NCI-H2227 (cell line): ENCODE data around the gene CAMK1D.

ENCODE experiments used
- DNase-seq: peaks from one replicate; lab custom pipeline; 2025; ENCODE audit not compliant: unreplicated experiment; lab: John Stamatoyannopoulos, UW

The CAMK1D gene

DNA sequence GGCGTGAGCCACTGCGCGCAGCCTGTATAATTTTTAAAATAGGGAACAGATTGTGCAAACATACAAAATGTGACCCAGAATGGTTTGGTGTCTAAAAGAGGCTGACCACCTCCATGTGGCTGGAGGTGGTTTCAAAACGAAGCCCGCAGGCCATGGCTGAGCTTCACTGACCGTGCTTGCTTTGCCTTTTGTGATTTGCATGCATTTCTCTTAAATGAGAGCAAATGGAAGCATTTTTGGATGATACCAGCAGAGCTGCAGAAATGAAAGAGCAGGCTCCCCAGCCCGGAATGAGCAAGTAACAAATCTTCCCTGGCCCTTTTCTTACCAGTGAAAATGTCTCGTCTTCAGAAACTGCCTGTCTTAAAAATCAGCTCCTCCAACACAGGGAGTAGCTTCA, 239.9 kb downstream of the CAMK1D start:
- no peak for DNase-seq

GRCh38 chr10:12589791-12590190, 240.4 kb downstream of the CAMK1D start:
- DNase-seq = no peak

DNA sequence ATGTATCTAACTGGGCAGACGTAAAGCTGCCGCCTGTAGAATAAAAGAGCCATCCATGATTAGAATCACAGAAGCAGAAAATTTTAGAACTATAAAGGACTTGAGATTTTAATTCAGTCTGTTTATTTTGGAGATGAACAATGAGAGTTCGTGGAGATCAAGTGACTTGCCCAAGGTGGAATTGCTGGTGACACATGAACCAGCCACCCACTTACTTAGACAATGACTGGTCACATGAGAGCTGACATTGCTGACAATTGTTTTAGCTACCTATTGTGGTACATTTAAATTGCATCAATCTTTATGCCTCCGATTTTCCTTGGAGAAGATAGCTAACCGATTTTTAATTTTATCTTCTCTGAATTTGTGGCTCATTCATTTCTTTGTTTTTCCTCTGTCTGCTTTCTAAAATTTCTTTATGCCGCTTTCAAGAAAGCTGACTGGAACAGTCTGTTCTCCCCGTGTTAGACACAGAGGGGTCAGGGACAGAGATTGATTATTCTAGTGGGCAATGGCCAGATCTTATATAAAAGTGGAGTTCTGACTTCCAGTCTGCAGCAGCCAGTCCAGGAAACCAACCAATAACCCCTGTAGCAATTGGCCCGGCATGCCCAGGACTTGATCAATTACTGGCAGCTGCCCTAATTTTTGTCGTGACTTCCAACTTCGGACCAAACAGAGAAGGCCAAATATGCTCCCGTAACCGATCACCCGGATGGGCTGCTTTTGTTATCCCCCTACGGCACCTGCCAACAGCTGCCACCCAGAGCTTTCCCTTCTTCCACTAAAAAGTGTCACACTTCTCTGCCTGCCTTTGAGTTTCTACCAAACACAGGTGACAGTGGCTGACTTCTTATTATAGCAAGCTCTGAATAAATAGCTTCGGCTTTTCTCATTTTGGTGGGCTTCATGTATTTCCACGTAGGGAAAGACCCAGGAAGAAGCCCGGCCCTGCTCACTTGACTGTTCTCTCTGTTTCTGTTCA, 241.6 kb downstream of the CAMK1D start:
- DNase-seq = no peak

DNA sequence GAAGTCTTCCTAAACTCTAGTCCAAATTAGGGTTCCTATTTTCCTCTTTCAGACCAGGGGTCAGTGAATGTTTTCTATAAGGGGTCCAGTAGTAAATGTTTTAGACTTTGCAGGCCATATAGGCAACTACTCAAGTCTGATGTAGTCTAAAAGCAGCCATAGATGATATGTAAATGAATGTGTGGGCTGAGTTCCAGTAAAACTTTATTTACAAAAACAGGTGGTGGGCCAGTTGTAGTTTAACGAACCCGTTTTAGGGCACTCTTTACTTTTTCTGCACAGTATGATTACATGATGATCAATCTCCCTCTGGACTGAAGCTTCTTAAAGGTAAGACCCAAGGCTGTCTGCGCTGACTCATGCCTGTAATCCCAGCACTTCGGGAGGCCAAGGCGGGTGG, 243.6 kb downstream of the CAMK1D start:
- no peak for DNase-seq

- DNase-seq = no peak
Measured at GRCh38 chr10:12594448-12594944, 245.1 kb downstream of the CAMK1D start.

DNA sequence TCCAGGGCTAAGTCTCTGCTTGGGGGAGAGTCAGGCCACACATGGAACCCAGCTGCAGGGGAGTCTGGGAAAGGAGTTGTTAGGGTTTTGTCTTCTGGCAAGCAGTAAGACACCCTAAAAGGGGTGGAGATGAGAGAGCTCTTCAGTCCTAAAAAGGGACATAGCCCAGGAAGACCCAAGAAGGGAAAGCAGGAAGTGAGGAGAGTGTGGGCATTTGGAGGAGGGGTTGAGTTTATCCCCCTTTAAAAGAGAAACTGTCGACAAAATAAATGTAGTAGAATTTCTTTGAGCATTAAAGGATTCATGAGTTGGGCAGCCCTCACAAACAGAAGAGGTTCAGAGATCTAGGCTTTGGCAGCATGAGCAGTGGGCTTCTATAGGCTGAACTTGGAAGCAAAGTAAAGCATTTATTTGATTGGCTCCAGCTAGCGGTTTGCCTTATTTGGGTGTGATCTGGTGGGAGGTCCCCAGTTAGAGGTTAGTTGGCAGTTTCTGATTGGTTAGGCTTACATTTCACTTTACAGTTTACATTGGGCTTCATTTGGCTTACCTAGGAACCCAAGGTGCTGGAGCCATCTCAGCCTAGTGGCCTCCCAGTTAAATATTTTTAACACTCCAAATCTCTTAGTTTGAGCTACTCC, 246.7 kb downstream of the CAMK1D start:
- no peak for DNase-seq

DNA sequence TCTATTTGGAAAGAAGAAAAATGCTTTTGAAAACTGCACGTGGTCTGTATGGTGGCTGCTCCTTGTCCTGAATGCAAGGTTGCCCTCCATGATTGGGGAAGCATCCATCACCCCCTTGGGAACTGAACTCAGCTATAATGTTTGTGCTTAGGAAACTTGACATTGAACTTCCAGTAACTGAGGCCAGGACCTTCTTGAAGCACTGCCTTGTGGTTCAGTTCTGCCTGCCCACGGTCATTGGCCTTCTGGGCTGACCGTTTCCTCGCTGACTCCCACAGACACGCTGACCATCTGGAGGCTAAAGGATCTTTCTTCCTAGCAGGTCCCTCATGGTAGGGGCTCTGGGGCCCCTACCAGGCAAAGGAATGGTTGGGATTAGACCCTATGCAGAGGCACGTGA, 247.8 kb downstream of the CAMK1D start:
- DNase-seq = no peak

DNA sequence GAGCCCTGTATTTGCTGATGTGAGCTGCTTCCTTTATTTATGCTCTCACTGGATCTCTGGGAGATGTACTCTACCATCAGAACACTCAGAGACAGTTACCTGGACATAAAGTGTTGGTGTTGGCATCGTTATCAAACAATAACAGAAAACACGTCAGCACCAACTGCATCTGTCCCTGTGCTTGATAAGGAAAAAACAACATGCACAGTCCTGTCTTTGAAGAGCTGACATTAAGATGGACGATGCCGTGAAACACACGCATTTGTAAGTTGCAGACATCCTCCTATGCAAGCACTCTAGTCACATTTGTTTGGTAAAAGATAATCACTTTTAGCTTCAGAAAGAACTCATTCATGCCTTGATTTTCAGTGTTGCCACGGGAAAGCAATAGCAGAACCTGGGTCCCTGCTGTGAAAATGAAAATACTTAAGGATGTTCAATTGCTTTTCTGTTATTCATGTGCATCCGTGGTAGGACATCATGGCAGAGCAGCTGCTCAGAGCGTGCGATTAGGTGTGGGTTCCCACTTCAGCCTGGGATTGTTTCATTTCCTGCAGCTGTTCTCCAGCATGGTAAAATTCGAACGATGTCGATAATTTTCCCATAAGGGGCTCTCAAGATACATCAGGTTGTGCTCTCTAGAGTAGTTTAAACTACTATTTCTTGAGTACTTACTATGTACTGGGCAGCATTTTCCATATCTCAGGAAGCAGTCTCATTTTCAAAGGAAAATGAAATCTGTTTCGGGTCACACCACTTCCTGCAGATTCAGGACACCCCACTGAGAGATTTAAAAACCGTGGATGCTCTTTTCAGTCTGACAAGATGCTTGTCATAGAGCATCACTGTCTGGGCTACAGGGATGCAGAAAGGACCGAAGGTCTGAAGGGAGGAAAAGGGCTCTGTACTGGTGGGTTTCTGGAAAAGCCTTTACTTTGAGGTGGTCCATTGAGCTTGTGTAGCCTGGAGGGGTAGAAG, 248.7 kb downstream of the CAMK1D start:
- peak; percentile 59 for DNase-seq

- DNase-seq = no peak
Measured at GRCh38 chr10:12600652-12601051, 251.3 kb downstream of the CAMK1D start.

- DNase-seq = no peak
Measured at GRCh38 chr10:12602521-12602920, 253.2 kb downstream of the CAMK1D start.

DNA sequence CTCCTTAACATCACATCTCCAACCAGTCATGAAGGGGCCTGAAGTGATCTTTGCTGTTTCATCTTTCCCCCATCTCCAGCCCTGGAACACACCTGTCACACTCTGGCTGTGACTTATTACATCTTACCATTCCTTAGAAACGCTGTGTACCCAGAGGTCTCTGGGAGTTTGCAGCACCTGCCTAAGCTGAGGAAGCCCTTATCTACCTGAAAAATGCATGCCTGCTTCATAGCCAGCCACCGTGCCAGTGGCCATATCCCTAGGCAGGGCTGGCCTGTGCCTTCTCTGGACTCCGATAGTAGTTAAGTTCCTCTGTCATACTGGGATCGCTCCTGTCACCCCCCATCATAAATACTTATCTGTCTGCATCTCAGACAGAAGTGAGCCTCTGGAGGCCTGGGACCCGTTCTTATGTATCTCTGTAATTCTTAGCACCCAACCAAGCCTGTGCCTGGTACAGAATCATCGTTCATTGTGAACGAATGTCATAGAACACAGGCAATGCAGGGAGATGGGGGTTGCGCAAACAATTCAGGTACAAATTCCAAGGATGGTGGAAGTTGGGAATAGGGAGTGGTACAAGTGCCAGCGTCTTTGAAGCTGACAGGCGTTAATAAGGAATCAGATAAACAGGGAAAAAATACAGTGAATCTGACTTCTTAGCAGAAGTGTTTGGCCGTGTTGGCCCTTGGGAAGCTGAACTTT, 254.6 kb downstream of the CAMK1D start:
- DNase-seq = no peak

- DNase-seq = no peak
Measured at GRCh38 chr10:12605580-12606405, 256.4 kb downstream of the CAMK1D start.

DNA sequence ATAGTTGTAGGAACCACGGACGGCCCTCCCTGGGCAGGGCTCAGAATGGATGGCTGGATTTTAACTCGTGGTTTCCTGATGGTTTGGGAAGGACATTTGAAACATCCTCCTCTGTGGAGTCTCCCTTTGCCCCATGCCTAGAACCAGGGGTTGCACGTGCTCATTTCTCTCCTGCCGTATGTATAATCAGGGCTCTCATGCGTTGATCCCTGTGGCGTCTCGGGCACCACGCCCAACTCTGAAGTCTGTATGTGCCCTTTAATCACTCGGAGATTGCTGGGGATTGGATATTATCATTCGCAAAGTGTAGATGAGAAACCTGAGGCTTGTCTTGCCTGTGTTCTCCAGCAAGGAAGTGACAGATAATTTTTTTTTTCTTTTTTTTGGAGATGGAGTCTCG, 257.1 kb downstream of the CAMK1D start:
- no peak for DNase-seq

DNA sequence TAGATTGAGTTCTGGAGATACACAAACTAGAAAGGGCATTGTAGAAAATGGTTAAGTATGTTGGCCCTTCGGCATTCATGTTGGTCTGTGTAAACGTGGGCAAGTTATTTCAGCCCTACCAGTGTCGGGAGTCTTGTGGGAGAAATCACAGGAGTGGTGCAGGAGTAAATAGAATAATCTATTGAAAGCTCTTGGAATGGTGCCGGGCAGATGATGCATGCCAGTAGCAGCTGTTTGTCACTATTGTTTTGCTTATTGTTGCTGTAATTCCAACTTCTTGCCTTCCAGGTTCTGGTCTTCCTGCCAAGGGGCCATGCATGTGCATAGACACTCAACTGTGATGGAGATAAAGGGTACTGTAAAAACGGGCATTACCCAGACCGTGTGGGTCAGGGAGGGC, 259.4 kb downstream of the CAMK1D start:
- DNase-seq = no peak

DNA sequence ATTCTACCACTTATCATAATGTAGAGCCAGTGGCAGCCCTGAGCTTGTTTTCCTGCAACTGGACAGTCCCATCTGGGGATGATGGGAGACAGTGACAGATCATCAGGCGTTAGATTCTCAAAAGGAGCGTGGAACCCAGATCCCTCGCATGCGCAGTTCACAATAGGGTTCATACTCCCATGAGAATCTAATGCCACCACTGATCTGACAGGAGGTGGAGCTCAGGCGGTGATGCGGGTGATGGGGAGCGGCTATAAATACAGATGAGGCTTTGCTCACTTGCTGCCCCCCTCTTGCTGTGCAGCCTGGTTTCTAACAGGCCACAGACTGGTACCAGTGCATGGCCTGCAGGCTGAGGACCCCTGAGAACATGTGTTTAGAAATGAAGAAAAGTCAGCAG, 260.1 kb downstream of the CAMK1D start:
- no peak for DNase-seq

DNA sequence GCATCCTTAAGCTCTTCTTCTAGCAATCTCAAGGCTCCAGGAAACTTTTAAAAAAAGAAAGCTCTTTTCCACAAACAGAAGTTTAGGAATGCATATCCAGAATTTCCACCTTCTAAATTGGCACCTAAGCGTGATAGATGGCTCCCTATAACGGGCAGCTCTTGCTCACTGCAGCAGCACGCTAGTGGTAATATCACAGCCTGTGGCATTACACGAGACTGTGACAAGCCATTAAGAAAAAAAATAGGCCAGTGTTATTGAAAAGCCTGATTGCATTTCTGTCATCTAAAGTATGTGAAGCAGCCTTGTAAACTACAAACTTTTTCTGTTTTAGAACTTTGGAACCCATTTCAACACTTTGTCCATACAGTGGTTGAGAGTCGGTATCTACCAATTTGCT, 263.8 kb downstream of the CAMK1D start:
- no peak for DNase-seq

- no peak for DNase-seq
Measured at GRCh38 chr10:12614177-12614995, 265.0 kb downstream of the CAMK1D start.

DNA sequence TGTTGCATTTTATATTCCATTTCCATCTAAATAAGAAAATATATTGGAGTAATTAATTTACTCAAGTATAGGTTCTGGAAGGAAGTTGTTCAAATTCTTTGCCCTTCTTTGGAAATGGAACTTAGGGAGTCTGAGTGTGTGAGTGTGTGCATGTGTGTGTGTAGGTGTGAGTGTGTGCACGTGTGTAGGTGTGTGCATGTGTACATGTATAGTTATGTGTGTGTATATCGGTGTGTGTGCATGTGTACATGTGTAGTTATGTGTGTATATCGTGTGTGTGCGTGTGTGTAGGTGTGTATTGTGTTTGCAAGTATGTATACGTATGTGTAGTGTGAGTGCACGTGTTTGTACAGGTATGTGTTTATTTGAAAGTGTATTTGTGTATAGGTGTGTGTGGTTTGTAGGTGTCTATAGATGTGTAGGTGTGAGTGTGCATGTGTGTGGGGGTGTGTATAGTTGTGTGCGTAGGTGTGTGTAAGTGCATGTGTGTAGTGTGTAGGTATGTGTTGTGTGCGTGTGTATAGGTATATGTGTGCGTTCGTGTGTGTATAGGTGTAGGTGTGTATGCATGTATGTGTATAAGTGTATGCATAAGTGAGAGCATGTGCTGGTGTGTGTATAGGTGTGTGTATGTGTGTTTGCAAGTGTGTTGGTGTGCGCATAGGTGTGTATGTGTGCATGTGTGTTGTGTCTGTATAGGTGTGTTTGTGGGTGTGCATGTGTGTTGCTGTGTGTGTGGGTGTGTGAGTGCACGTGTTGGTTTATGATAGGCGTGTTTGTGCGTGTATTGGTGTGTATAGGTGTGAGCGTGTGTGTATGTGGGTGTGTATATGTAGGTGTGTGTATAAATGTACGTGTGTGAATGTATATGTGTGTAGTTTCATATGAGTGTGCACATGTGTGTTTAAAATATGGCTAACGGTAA, 266.2 kb downstream of the CAMK1D start:
- no peak for DNase-seq
